A549 (cell line): ENCODE results near the gene CDK14.

ENCODE experiments used
- POLR2A ChIP-seq: IDR thresholded peaks from 2 replicates; pipeline ENCODE4 v1.6.1; 2012; ENCODE audit warnings: mild to moderate bottlenecking, low read length
- TF ChIP-seq, protein P1 (sequence below): fragments of 200-600 bp; sonication (generic); IDR thresholded peaks from 2 replicates; pipeline ENCODE4 v1.6.1; 2016; ENCODE audit warnings: antibody characterized with exemption, mild to moderate bottlenecking, moderate library complexity

DNA sequence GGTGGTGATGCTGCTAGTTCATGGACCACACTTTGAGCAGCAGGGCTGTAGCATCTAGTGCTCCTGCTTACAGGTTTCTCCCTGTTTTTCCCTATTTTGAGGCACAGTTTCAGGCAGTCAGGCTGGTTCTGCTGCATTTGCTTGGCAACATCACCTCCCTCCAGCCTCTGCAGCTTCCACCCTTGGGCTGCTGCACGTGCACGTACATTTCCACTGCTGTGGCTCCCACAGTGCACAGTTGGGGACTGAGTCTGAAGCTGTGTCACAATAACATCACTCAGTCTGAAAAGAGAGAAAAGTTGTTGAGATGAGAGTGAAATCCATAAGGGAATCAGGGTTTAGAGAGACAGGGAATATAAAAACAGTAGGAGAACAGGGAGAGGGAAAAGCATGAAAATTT, 437.5 kb downstream of the CDK14 start:
- no peak for TF ChIP-seq POLR2A
- TF ChIP-seq, protein P1, sequence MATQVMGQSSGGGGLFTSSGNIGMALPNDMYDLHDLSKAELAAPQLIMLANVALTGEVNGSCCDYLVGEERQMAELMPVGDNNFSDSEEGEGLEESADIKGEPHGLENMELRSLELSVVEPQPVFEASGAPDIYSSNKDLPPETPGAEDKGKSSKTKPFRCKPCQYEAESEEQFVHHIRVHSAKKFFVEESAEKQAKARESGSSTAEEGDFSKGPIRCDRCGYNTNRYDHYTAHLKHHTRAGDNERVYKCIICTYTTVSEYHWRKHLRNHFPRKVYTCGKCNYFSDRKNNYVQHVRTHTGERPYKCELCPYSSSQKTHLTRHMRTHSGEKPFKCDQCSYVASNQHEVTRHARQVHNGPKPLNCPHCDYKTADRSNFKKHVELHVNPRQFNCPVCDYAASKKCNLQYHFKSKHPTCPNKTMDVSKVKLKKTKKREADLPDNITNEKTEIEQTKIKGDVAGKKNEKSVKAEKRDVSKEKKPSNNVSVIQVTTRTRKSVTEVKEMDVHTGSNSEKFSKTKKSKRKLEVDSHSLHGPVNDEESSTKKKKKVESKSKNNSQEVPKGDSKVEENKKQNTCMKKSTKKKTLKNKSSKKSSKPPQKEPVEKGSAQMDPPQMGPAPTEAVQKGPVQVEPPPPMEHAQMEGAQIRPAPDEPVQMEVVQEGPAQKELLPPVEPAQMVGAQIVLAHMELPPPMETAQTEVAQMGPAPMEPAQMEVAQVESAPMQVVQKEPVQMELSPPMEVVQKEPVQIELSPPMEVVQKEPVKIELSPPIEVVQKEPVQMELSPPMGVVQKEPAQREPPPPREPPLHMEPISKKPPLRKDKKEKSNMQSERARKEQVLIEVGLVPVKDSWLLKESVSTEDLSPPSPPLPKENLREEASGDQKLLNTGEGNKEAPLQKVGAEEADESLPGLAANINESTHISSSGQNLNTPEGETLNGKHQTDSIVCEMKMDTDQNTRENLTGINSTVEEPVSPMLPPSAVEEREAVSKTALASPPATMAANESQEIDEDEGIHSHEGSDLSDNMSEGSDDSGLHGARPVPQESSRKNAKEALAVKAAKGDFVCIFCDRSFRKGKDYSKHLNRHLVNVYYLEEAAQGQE = no peak
